HG03565 (cell line): ENCODE data around the gene PCID2.

ENCODE experiments used
- ATAC-seq: cut with Tn5 transposase; IDR thresholded peaks from one replicate; pipeline ENCODE4 v1.9.1; 2021; ENCODE audit warnings: mild to moderate bottlenecking, moderate library complexity; ENCODE audit not compliant: unreplicated experiment

PCID2 gene

GRCh38 chr13:113187883-113188665 is 20.4 kb downstream of the PCID2 start:
- ATAC-seq, result no peak

GRCh38 chr13:113187263-113187669 is 21.2 kb downstream of the PCID2 start:
- ATAC-seq, result no peak

- ATAC-seq, result peak; percentile 80
These were observed 22.2 kb downstream of the PCID2 start for GRCh38 chr13:113186061-113186900.

- ATAC-seq, result no peak
These were observed 23.7 kb downstream of the PCID2 start for GRCh38 chr13:113184568-113185440.

GRCh38 chr13:113183450-113184129 is 24.9 kb downstream of the PCID2 start:
- no peak for ATAC-seq

GRCh38 chr13:113182046-113182445 is 26.4 kb downstream of the PCID2 start:
- ATAC-seq, result no peak

- ATAC-seq, result no peak
These were observed 28.9 kb downstream of the PCID2 start for GRCh38 chr13:113179374-113180230.

- no peak for ATAC-seq
These were observed 29.6 kb downstream of the PCID2 start for GRCh38 chr13:113178896-113179167.

GRCh38 chr13:113178070-113178895 is 30.2 kb downstream of the PCID2 start:
- ATAC-seq, result no peak

- ATAC-seq, result no peak
These were observed 31.6 kb downstream of the PCID2 start for GRCh38 chr13:113176822-113177221.

GRCh38 chr13:113176280-113176679 is 32.2 kb downstream of the PCID2 start:
- no peak for ATAC-seq

GRCh38 chr13:113172419-113172926 is 36.0 kb downstream of the PCID2 start:
- no peak for ATAC-seq

- ATAC-seq, result no peak
These were observed 37.0 kb downstream of the PCID2 start for GRCh38 chr13:113171250-113172125.

- no peak for ATAC-seq
These were observed 38.0 kb downstream of the PCID2 start for GRCh38 chr13:113170511-113170910.

- ATAC-seq, result no peak
These were observed 38.9 kb downstream of the PCID2 start for GRCh38 chr13:113169277-113170272.

GRCh38 chr13:113168211-113168610 is 40.3 kb downstream of the PCID2 start:
- ATAC-seq, result no peak

- no peak for ATAC-seq
These were observed 40.9 kb downstream of the PCID2 start for GRCh38 chr13:113167575-113167974.
